Right ventricle myocardium superior (tissue), 1 donor: ENCODE data around the gene TEDC2. TPM values are rescaled to one million over a fixed set of nuclear protein-coding genes. Genes with fewer than 3 reads are reported as not detected.

Experiments used
- microRNA-seq: library from miRNA; unstranded; fragments of <30 nt; microRNA quantifications from one replicate; pipeline ENCODE4 v1.2.0, GENCODE V29; 2020
- total RNA-seq: library from RNA; stranded (reverse); fragmentation: NEBNext Ultra II Directional; extraction: Animal tissue kit (Norgen Biotek cat#: 25700); gene quantifications from one replicate; pipeline ENCODE4 v1.2.1, GENCODE V29; 2021
- donor health status: DM: no; HTN: yes; CAD: no; lungs with severe emphysema.

The TEDC2 gene
- total RNA-seq, 1 donor from 2014 or later: 1.0 TPM

Small RNAs within 50 kb of the gene (microRNA-seq; reads per million reads assigned to microRNA genes)
- not detected for gene MIR6767
- not detected for gene MIR6768

Other genes starting within 250 kb of the TEDC2 start
- gene BRICD5, start 249.2 kb upstream of the TEDC2 start, total RNA-seq: 11.3 TPM
- 34.7 TPM for gene PGP, start 245.3 kb upstream of the TEDC2 start, total RNA-seq
- gene E4F1, start 236.5 kb upstream of the TEDC2 start, total RNA-seq: 13.6 TPM
- gene DNASE1L2, start 223.7 kb upstream of the TEDC2 start, total RNA-seq: 0.35 TPM
- gene ECI1, start 208.5 kb upstream of the TEDC2 start, total RNA-seq: 215 TPM
- gene RNPS1, start 192.0 kb upstream of the TEDC2 start, total RNA-seq: 109 TPM
- 6.0 TPM for gene ABCA3, start 119.4 kb upstream of the TEDC2 start, total RNA-seq
- 1.4 TPM for gene CCNF, start 30.7 kb upstream of the TEDC2 start, total RNA-seq
- 0.19 TPM for gene NTN3, start 11.2 kb downstream of the TEDC2 start, total RNA-seq
- gene TBC1D24, start 15.0 kb downstream of the TEDC2 start, total RNA-seq: 11.8 TPM
- 129 TPM for gene ATP6V0C, start 53.8 kb downstream of the TEDC2 start, total RNA-seq
- gene AMDHD2, start 60.3 kb downstream of the TEDC2 start, total RNA-seq: 13.4 TPM
- not detected for gene CEMP1, start 71.3 kb downstream of the TEDC2 start, total RNA-seq
- 38.5 TPM for gene PDPK1, start 77.9 kb downstream of the TEDC2 start, total RNA-seq
- 9.8 TPM for gene KCTD5, start 222.4 kb downstream of the TEDC2 start, total RNA-seq